ENCODE measurements around the gene TNFRSF12A. TPM values are rescaled to one million over a fixed set of nuclear protein-coding genes. Genes with fewer than 3 reads are reported as not detected.

Gene TNFRSF12A
- total and polyA plus RNA-seq, 2 of the 4 experiments (the other 2 are of a cell fraction) = 103 to 304 TPM

DNA sequence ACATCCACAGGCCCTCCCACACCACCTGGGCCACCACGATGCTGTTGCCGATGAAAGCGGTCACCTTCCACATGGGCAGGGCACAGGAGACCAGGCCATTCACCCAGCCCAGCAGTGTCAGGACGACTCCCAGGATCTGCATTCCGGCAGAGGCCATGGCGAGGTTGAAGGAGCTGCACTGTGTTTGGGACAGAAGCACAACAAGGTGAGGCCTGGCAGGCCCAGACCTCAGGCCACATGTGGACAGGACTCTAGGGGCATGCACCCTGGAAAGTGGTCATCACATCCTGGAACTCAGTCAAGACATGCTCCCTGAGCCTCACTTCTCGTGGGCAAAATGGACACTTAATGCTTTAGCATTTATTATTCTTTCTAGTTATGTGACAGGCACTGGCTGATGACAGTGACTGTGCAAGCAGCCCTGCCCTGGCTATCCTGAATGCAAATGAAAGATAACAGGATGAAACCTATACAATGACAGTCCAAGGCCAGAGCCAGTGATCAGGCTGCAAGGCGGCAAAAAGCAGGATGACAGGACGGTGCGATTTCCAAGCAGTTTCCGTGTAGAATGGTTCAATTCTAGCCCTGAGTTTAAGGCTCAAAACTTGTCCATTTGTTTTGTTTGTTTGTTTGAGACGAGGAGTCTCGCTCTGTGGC is 4.2 kb upstream of the TNFRSF12A start:
- Histone ChIP-seq H2BK15ac (ENCODE audit: low read depth, low read length) (no peak overlapping the region), H4K20me1 (ENCODE audit: insufficient read depth, low read length) (peaks cover 10% of the 10 kb centered on the region), H3K36me3 (ENCODE audit: control insufficient read depth, insufficient read depth, low read length) (no peaks in the 10 kb centered on the region), H4K8ac (ENCODE audit: low read depth in 2 of 2, low read length in 2 of 2) (no peak overlapping the region), H3K4me1 (ENCODE audit: control insufficient read depth, insufficient read depth, low read length) (0 out of 2 replicates have a peak, but pooled peaks cover 3% of the 10 kb centered on the region), H3K79me1 (ENCODE audit: low read depth in 1 of 2, low read length in 2 of 2) (peaks cover 0 to 8% of the 10 kb centered on the region in 2 experiments; a peak in 2 of 4 replicates), H3K9ac (ENCODE audit: low read depth, low read length) (no peak overlapping the region), H3K14ac (replicated peaks; ENCODE audit: low read depth, low read length) (no peak overlapping the region), H3K23ac (ENCODE audit: low read depth, low read length) (no peak overlapping the region), H3K27me3 (ENCODE audit: control insufficient read depth, insufficient read depth, low read length) (peaks cover 30% of the 10 kb centered on the region), H3K9me3 (ENCODE audit: control insufficient read depth, insufficient read depth, low read length) (no peaks in the 10 kb centered on the region), H4K5ac (ENCODE audit: low read depth, low read length) (no peak overlapping the region), H2BK120ac (ENCODE audit: low read depth, low read length) (no peak overlapping the region), H3K27ac (ENCODE audit: insufficient read depth, low read length) (no peak overlapping the region), H3K4me2 (ENCODE audit: low read depth, low read length) (no peak overlapping the region), H3K4ac (ENCODE audit: low read depth, low read length) (no peak overlapping the region), H3K9me1 (ENCODE audit: insufficient read depth, low read length) (no peaks in the 10 kb centered on the region), H2BK20ac (ENCODE audit: low read depth, low read length) (no peak overlapping the region), H2BK5ac (ENCODE audit: low read depth, low read length, poor library complexity, severe bottlenecking) (no peak overlapping the region), H3K18ac (ENCODE audit: low read depth, low read length) (no peak overlapping the region), H2AFZ (replicated peaks; ENCODE audit: low read length, poor library complexity) (no peak overlapping the region), H3K4me3 (ENCODE audit: insufficient read depth, low read depth, low read length) (no peak overlapping the region), H3K56ac (ENCODE audit: extremely low read depth, insufficient read depth, low read length) (no peak overlapping the region), H2AK5ac (ENCODE audit: low read depth, low read length) (no peak overlapping the region), H2AK9ac (replicated peaks; ENCODE audit: low read depth, low read length, poor library complexity) (no peak overlapping the region), H4K91ac (ENCODE audit: insufficient read depth, low read depth, low read length) (no peak overlapping the region)
- WGBS, 2 experiments (ENCODE audit: extremely low coverage in 2 of 2, insufficient read length in 1 of 2) = 75% methylated on average over 5 of the region's 13 CpGs; no CpG with 5 or more reads in 1 of the 2 experiments
- ATAC-seq (ENCODE audit: low read depth) = no peak
- BruUV-seq (replicated peaks) = no TSS peak
- no peak for TF ChIP-seq MAFK (IDR thresholded peaks at IDR 0.05; ENCODE audit: low read depth, low read length)
- TF ChIP-seq NFE2L2 (IDR thresholded peaks at IDR 0.05; ENCODE audit: low read depth, low read length) = no peak
- TF ChIP-seq MXI1 (IDR thresholded peaks at IDR 0.05; ENCODE audit: borderline replicate concordance, low read depth, low read length) = no peak
- no peak for TF ChIP-seq RCOR1 (IDR thresholded peaks at IDR 0.05; ENCODE audit: insufficient replicate concordance, low read length)
- TF ChIP-seq RAD21 (IDR thresholded peaks at IDR 0.05; ENCODE audit: low read length) = no peak
- TF ChIP-seq, protein P1, sequence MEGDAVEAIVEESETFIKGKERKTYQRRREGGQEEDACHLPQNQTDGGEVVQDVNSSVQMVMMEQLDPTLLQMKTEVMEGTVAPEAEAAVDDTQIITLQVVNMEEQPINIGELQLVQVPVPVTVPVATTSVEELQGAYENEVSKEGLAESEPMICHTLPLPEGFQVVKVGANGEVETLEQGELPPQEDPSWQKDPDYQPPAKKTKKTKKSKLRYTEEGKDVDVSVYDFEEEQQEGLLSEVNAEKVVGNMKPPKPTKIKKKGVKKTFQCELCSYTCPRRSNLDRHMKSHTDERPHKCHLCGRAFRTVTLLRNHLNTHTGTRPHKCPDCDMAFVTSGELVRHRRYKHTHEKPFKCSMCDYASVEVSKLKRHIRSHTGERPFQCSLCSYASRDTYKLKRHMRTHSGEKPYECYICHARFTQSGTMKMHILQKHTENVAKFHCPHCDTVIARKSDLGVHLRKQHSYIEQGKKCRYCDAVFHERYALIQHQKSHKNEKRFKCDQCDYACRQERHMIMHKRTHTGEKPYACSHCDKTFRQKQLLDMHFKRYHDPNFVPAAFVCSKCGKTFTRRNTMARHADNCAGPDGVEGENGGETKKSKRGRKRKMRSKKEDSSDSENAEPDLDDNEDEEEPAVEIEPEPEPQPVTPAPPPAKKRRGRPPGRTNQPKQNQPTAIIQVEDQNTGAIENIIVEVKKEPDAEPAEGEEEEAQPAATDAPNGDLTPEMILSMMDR (conservative IDR thresholded peaks at IDR 0.05; ENCODE audit: low read depth, low read length) = no peak
- TF ChIP-seq CEBPB (IDR thresholded peaks at IDR 0.05; ENCODE audit: low read depth, low read length) = no peak
- no peak for TF ChIP-seq POLR2A (IDR thresholded peaks at IDR 0.05; ENCODE audit: low read depth, low read length)
- TF ChIP-seq FOS (IDR thresholded peaks at IDR 0.05; ENCODE audit: low read depth, low read length) = no peak
- TF ChIP-seq CHD1 (IDR thresholded peaks at IDR 0.05; ENCODE audit: low read depth, low read length) = no peak
- TF ChIP-seq, protein P2, sequence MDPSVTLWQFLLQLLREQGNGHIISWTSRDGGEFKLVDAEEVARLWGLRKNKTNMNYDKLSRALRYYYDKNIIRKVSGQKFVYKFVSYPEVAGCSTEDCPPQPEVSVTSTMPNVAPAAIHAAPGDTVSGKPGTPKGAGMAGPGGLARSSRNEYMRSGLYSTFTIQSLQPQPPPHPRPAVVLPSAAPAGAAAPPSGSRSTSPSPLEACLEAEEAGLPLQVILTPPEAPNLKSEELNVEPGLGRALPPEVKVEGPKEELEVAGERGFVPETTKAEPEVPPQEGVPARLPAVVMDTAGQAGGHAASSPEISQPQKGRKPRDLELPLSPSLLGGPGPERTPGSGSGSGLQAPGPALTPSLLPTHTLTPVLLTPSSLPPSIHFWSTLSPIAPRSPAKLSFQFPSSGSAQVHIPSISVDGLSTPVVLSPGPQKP (IDR thresholded peaks at IDR 0.05; ENCODE audit: borderline replicate concordance, low read depth, low read length) = no peak
- no peak for TF ChIP-seq RFX5 (IDR thresholded peaks at IDR 0.05; ENCODE audit: low read depth, low read length)
- no peak for TF ChIP-seq BHLHE40 (IDR thresholded peaks at IDR 0.05; ENCODE audit: low read depth, low read length)
- intact Hi-C loops (cut with micrococcal nuclease) (no loop called here), in situ Hi-C loops (cut with MboI; ENCODE audit: low sequenced_read_pairs) (no loop called here), dilution Hi-C loops (cut with HindIII; ENCODE audit: low sequenced_read_pairs, unreplicated experiment) (no loop called here)
- CTCF ChIA-PET = no interaction called here
- no peak for DNase-seq
- POLR2A ChIA-PET (ENCODE audit: unreplicated experiment) = no interaction called here

Data from IMR-90 (cell line).